GM18519 (cell line): ENCODE measurements around the gene SYT12.
"Not testable (repeated sequence)": the region's sequence is repeated elsewhere in the genome, so short reads cannot be mapped to it uniquely, and the experiment has no call there.

Experiments used
- ATAC-seq: cut with Tn5 transposase; IDR thresholded peaks from one replicate; pipeline ENCODE4 v1.9.1; 2021; ENCODE audit warnings: mild to moderate bottlenecking, moderate library complexity; ENCODE audit not compliant: unreplicated experiment, low FRiP score

SYT12 gene

GRCh38 chr11:67022961-67023956, at the start of gene SYT12:
Gene SYT12 (plus strand): TSS chr11:67023134. CDS start chr11:67030145, 7,011 bp downstream.
- ATAC-seq = no peak

GRCh38 chr11:66973956-66974580, 48.9 kb upstream of the SYT12 start:
- ATAC-seq = no peak

GRCh38 chr11:66974724-66975404, 48.1 kb upstream of the SYT12 start, which contains the start of gene C11orf86:
Gene C11orf86 (plus strand): TSS chr11:66975304. CDS start chr11:66975363, 59 bp downstream.
- no peak for ATAC-seq

GRCh38 chr11:66975405-66976027, 47.4 kb upstream of the SYT12 start:
- ATAC-seq = no peak

- ATAC-seq = no peak
Observed at GRCh38 chr11:66976028-66976467, 46.9 kb upstream of the SYT12 start.

- no peak for ATAC-seq
Observed at GRCh38 chr11:66976925-66977324, 46.0 kb upstream of the SYT12 start.

GRCh38 chr11:66978229-66978628, 44.7 kb upstream of the SYT12 start:
- ATAC-seq = no peak

- no peak for ATAC-seq
Observed at GRCh38 chr11:66978717-66979116, 44.2 kb upstream of the SYT12 start.

- no peak for ATAC-seq
Observed at GRCh38 chr11:66979336-66979980, 43.5 kb upstream of the SYT12 start.

GRCh38 chr11:66981976-66982578, 40.9 kb upstream of the SYT12 start:
- ATAC-seq = no peak

- ATAC-seq = no peak
Observed at GRCh38 chr11:66983275-66983924, 39.5 kb upstream of the SYT12 start.

- no peak for ATAC-seq
Observed at GRCh38 chr11:66985508-66986177, 37.3 kb upstream of the SYT12 start.

- no peak for ATAC-seq
Observed at GRCh38 chr11:66986178-66986545, 36.8 kb upstream of the SYT12 start.

- ATAC-seq = no peak
Observed at GRCh38 chr11:66987158-66987620, 35.7 kb upstream of the SYT12 start.

GRCh38 chr11:66987924-66988637, 34.9 kb upstream of the SYT12 start:
- no peak for ATAC-seq

- ATAC-seq = not testable (repeated sequence)
Observed at GRCh38 chr11:66988741-66989140, 34.2 kb upstream of the SYT12 start.

GRCh38 chr11:66989360-66989759, 33.6 kb upstream of the SYT12 start:
- ATAC-seq = not testable (repeated sequence)

- ATAC-seq = no peak
Observed at GRCh38 chr11:66992041-66992440, 30.9 kb upstream of the SYT12 start.
